Testis (tissue), 3 donors: ENCODE data around the gene TRPC3. TPM values are rescaled to one million over a fixed set of nuclear protein-coding genes. Genes with fewer than 3 reads are reported as not detected.

Experiments
- DNase-seq: peaks from one replicate; pipeline ENCODE4 v3.0.0-alpha.2; 2019
- H3K27ac ChIP-seq, 2 donors: fragments of 200-600 bp; sonication (generic); one replicate each; pipeline ENCODE4 v1.5.1; 2019
- H3K27me3 ChIP-seq: fragments of 200-600 bp; sonication (generic); one replicate; pipeline ENCODE4 v1.5.1; 2019
- H3K36me3 ChIP-seq: fragments of 200-600 bp; sonication (generic); one replicate; pipeline ENCODE4 v1.5.1; 2017; ENCODE audit warnings: low read depth; ENCODE audit errors: missing control alignments
- H3K4me1 ChIP-seq: fragments of 200-600 bp; sonication (generic); one replicate; pipeline ENCODE4 v1.5.1; 2019
- H3K4me3 ChIP-seq, 2 donors: fragments of 200-600 bp; sonication (generic); one replicate each; pipeline ENCODE4 v1.5.1; 2017 to 2019
- H3K9me3 ChIP-seq: fragments of 200-600 bp; sonication (generic); one replicate; pipeline ENCODE4 v1.5.1; 2017
- POLR2A ChIP-seq: fragments of 450-650 bp; IDR thresholded peaks from one replicate; pipeline ENCODE4 v1.6.1; 2017; ENCODE audit warnings: antibody characterized with exemption, mild to moderate bottlenecking, moderate library complexity
- WGBS, 2 donors: methylation state at CpG; one replicate each; pipeline ENCODE4 v1.1.5; 2018; 5-methylcytosine and 5-hydroxymethylcytosine counted together
- intact Hi-C: fragments of 100-400 bp; cut with DNase I; formaldehyde crosslinking; loops from one replicate; pipeline ENCODE4 v1.15.1; 2023; ENCODE audit warnings: low total_unique reads
- polyA plus RNA-seq: library from polyadenylated mRNA; stranded (reverse); fragments of 350-450 nt; fragmentation: Illumina TruSeq; extraction: RNeasy Lipid Tissue Mini Kit (QIAGEN cat#74804); gene quantifications from one replicate; pipeline ENCODE4 v1.2.3, GENCODE V29; 2014; ENCODE audit warnings: low read depth, low replicate concordance; ENCODE audit not compliant: insufficient read depth
- total RNA-seq, 2 donors: library from RNA; depleted of rRNA; stranded (reverse); fragments of >200 nt; gene quantifications; one replicate each; pipeline ENCODE4 v1.2.3, GENCODE V29; 2016
- TF ChIP-seq, protein P1 (sequence below), 3 experiments: fragments of 450-650 bp in 2 of 3; fragments of 200-600 bp in 1 of 3; sonication (generic) in 1 of 3; IDR thresholded peaks; one replicate each; pipeline ENCODE4 v1.5.1; 2016 to 2019; ENCODE audit warnings: antibody characterized with exemption in 3 of 3, mild to moderate bottlenecking in 2 of 3, moderate library complexity in 1 of 3

Gene TRPC3
- total and polyA plus RNA-seq, 3 donors from 2014 or later, result 0.57 to 3.7 (median 1.9) TPM

DNA sequence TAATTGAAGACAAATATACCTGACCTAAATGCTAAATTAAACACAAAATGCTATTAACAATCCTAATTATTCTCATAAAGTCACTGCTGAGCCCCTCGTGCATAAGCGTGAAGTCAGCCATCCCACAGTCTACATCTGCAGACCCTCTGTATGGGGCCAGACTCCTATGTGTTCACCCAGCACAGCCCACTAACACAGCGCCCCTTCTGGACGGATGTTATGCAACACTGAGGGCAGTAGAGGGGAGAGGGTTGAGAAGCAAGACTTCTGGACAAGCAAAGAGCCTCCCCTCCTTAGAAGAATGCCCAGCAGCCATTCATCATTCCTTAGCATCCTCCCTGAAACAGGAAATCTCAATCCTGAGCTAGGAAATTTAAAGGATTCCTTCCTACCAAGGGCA is 7.9 kb downstream of the TRPC3 start:
- no peak for DNase-seq
- Histone ChIP-seq H3K9me3 (no peaks in the 10 kb centered on the region), H3K4me3 (no peak overlapping the region), H3K4me1 (no peaks in the 10 kb centered on the region), H3K27me3 (no peaks in the 10 kb centered on the region), H3K36me3 (no peaks in the 10 kb centered on the region), H3K27ac (no peak overlapping the region)
- TF ChIP-seq, protein P1, sequence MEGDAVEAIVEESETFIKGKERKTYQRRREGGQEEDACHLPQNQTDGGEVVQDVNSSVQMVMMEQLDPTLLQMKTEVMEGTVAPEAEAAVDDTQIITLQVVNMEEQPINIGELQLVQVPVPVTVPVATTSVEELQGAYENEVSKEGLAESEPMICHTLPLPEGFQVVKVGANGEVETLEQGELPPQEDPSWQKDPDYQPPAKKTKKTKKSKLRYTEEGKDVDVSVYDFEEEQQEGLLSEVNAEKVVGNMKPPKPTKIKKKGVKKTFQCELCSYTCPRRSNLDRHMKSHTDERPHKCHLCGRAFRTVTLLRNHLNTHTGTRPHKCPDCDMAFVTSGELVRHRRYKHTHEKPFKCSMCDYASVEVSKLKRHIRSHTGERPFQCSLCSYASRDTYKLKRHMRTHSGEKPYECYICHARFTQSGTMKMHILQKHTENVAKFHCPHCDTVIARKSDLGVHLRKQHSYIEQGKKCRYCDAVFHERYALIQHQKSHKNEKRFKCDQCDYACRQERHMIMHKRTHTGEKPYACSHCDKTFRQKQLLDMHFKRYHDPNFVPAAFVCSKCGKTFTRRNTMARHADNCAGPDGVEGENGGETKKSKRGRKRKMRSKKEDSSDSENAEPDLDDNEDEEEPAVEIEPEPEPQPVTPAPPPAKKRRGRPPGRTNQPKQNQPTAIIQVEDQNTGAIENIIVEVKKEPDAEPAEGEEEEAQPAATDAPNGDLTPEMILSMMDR (IDR thresholded peaks at IDR 0.05), result no peak
- no peak for TF ChIP-seq POLR2A
- intact Hi-C loops, result no loop called here
- 43 to 57% methylated on average over 4 of the region's 4 CpGs for WGBS, 2 donors

DNA sequence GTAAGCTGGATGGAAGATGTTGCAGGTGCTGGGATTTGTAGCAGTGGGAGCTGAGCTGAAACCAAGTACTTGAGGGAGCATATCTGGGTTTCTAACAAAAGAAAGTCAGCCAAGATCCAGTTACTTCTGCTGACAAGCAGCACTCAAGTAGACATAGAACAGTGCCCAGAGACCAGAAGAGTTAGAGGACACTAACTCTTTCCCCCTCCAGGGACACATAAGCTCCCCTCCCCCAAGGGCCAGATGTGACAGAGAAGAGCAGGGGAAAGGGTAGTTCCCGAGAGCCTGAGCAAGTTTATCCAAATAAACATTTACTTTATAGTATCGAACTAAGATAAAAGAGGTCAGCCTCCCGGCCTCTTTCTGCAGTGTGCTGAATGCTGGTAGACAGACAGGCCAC is 12.2 kb downstream of the TRPC3 start:
- Histone ChIP-seq H3K9me3 (no peaks in the 10 kb centered on the region), H3K4me3 (no peak overlapping the region)
- intact Hi-C loops, result no loop called here

DNA sequence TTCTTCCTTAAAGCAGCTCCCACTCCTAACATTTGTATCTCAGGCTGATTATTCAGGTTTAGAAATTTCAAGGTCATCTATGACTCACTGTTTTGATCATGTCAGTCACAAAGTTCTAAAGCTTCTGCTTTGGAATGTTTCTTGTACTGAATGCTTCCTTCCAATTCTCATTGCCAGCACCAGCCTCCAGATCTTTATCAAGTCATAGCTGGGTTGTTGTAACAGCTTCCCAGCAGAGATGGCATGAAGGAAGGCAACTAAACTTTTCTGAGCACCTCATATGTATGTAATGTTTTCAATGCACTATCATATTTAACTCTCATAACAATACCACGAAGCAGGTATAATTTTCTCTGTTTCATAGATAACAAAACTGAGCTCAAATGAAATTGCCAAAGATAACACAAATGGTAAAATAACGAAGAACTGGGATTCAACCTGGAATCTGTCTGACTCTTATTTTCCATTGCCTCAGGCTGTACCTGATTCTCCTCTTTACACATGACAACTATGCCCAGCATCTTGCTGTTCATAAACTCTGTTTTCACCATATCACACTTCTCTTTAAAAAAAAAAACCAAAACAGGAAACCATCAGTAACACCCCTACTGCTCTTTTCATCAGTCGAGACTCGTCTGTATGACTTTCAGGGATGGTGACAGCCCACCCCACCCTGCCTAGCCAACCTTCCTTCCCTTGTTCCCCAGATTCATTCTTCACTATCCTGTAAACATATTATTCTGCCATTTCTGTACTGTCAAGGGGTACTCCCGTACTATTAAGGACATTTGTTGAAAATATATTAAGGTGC is 13.4 kb downstream of the TRPC3 start:
- no peaks in the 10 kb centered on the region for H3K27me3 ChIP-seq
- 66 to 70% methylated on average over 5 of the region's 5 CpGs for WGBS, 2 donors
- peaks cover 5% of the 10 kb centered on the region for H3K4me1 ChIP-seq
- H3K36me3 ChIP-seq, result no peaks in the 10 kb centered on the region
- no peak overlapping the region for H3K27ac ChIP-seq
- DNase-seq, result no peak
- H3K4me3 ChIP-seq, result no peak overlapping the region
- intact Hi-C loops, result no loop called here
- TF ChIP-seq POLR2A, result no peak
- TF ChIP-seq, protein P1 (IDR thresholded peaks at IDR 0.05), result no peak
- H3K9me3 ChIP-seq, result no peaks in the 10 kb centered on the region

More for the DNA sequence above, 12.2 kb downstream of the TRPC3 start:
- Histone ChIP-seq H3K27me3 (no peaks in the 10 kb centered on the region), H3K27ac (no peak overlapping the region), H3K36me3 (no peaks in the 10 kb centered on the region), H3K4me1 (peaks cover 5% of the 10 kb centered on the region)
- TF ChIP-seq, protein P1 (IDR thresholded peaks at IDR 0.05), result no peak
- no peak for TF ChIP-seq POLR2A
- no peak for DNase-seq
- WGBS, 2 donors, result 26 to 58% methylated on average over 3 of the region's 3 CpGs

DNA sequence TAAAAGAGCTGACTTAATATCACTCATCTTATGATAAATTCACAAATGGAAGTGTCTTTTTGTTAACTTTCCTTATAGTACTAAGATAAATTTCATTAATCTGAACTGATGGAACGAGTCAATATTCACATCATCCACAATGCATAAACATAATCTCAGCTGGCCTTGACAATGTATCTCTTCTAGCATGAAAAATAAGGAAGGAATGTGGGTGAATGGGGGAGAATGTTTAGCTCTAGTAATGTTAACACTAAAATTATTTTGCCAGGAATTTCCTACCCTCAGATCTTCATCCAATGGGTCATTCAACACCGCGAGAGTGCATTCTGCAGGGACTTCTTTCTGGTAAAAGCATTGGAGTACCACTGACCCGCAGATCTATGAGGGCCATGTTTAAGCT is 15.8 kb downstream of the TRPC3 start:
- H3K27me3 ChIP-seq, result no peaks in the 10 kb centered on the region
- WGBS, 2 donors, result 53 to 63% methylated on average over 4 of the region's 4 CpGs
- peaks cover 5% of the 10 kb centered on the region for H3K4me1 ChIP-seq
- TF ChIP-seq, protein P1 (IDR thresholded peaks at IDR 0.05), result no peak
- TF ChIP-seq POLR2A, result no peak
- H3K36me3 ChIP-seq, result no peaks in the 10 kb centered on the region
- no peak overlapping the region for H3K27ac ChIP-seq
- no peaks in the 10 kb centered on the region for H3K9me3 ChIP-seq
- intact Hi-C loops, result no loop called here
- no peak overlapping the region for H3K4me3 ChIP-seq
- no peak for DNase-seq

DNA sequence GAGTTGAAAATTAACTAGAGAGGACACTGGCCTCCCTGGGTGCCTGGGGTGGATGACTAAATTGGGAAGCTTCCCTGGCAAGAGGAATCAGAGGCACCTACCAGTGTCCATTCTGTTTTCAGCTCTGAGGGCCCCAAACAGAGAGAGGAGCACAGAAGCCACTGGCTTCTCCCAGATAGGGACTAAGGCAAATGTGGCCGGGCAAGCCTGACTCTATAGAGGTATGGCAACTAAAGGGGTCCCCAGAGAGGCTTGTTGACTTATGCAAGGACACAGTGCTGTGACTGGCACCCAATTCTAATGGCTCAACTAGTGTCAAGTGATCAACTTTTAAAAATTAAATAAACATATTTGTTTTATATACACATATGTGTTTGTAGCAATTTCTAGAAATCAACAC is 17.2 kb downstream of the TRPC3 start:
- intact Hi-C loops, result no loop called here
- H3K36me3 ChIP-seq, result no peaks in the 10 kb centered on the region
- H3K4me1 ChIP-seq, result peaks cover 5% of the 10 kb centered on the region
- 95% methylated on average over 1 of the region's 1 CpG; no CpG with 5 or more reads in 1 of the 2 donors for WGBS, 2 donors
- DNase-seq, result no peak
- no peak for TF ChIP-seq POLR2A
- TF ChIP-seq, protein P1 (IDR thresholded peaks at IDR 0.05), result no peak
- no peaks in the 10 kb centered on the region for H3K27me3 ChIP-seq
- no peaks in the 10 kb centered on the region for H3K9me3 ChIP-seq
- no peak overlapping the region for H3K4me3 ChIP-seq
- no peak overlapping the region for H3K27ac ChIP-seq
